ENCODE results near the gene GPC5.

Gene GPC5

DNA sequence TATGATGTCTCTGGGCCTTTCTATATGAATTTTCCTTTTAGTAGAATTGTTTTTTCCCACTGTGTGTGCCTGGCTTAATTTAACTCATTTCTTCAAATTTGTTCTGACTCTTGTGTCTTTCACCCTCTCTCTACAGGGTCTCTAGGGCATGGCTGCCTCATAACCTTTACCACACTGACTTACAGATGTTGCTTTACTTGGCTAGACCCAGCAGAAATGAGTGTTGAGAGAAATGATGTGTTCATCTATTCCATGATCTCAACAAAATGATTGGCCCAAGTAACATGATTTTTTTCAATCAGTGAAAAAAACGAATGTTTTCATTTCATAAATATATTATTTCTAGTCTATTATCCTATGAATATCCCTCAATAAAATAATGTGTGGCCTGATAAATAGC, 195.0 kb downstream of the GPC5 start:
- H3K4me3 ChIP-seq (replicated peaks in 1 of 2; ENCODE audit: low read depth in 2 of 2, low read length in 2 of 2): no peak overlapping the region
- TF ChIP-seq CTCF (IDR thresholded peaks at IDR 0.05; ENCODE audit: low read depth, low read length): no peak
- no peak for DNase-seq (ENCODE audit: low read depth in 2 of 2)

- no peak for TF ChIP-seq CTCF (IDR thresholded peaks at IDR 0.05; ENCODE audit: low read depth, low read length)
- DNase-seq (ENCODE audit: low read depth in 2 of 2): no peak
- no peak overlapping the region for H3K4me3 ChIP-seq (replicated peaks in 1 of 2; ENCODE audit: low read depth in 2 of 2, low read length in 2 of 2)
These were observed 195.6 kb downstream of the GPC5 start for GRCh38 chr13:91594061-91594460.

DNA sequence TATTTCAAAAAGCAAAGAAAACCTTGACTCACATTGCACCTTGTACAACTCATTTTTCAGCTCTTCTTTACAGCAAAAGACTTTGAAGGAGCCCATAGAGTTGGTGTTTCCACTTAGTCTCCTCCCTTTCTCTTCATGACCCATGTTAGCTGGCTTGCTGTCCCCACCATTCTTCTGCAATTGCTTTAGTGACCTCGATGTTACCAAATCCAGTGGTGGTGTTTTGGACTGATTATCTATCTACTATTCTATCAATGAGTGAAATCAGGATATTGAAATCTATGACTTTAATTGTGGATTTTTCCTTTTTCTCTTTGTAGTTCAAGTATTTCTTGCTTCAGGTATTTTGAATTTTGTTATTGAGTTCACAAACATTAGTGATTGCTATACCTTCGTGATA, 197.3 kb downstream of the GPC5 start:
- no peak overlapping the region for H3K4me3 ChIP-seq (replicated peaks in 1 of 2; ENCODE audit: low read depth in 2 of 2, low read length in 2 of 2)
- TF ChIP-seq CTCF (IDR thresholded peaks at IDR 0.05; ENCODE audit: low read depth, low read length): no peak
- DNase-seq (ENCODE audit: low read depth in 2 of 2): no peak

DNA sequence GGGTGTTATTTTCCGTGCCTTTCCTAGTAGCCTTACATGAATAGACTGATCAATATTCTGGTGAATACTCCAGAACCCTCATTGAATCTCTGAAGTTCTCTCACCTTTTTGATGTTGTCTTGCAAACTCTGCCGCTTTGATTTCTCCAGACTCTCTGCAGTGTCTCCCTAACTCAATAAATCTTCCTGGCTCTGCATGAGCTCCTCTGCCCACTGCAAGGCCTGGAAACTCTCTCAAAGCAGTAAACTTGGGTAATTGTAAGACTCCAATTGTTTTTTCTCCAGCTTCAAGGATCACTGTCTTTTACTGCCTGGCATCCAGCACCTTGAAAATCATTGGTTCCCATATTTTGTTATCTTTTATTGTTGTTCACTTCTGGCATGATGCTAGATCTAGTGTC, 198.4 kb downstream of the GPC5 start:
- H3K4me3 ChIP-seq (replicated peaks in 1 of 2; ENCODE audit: low read depth in 2 of 2, low read length in 2 of 2): no peak overlapping the region
- TF ChIP-seq CTCF (IDR thresholded peaks at IDR 0.05; ENCODE audit: low read depth, low read length): no peak
- no peak for DNase-seq (ENCODE audit: low read depth in 2 of 2)

GRCh38 chr13:91598655-91599054, 200.2 kb downstream of the GPC5 start:
- DNase-seq (ENCODE audit: low read depth in 2 of 2): no peak
- TF ChIP-seq CTCF (IDR thresholded peaks at IDR 0.05; ENCODE audit: low read depth, low read length): no peak
- H3K4me3 ChIP-seq (replicated peaks in 1 of 2; ENCODE audit: low read depth in 2 of 2, low read length in 2 of 2): no peak overlapping the region

DNA sequence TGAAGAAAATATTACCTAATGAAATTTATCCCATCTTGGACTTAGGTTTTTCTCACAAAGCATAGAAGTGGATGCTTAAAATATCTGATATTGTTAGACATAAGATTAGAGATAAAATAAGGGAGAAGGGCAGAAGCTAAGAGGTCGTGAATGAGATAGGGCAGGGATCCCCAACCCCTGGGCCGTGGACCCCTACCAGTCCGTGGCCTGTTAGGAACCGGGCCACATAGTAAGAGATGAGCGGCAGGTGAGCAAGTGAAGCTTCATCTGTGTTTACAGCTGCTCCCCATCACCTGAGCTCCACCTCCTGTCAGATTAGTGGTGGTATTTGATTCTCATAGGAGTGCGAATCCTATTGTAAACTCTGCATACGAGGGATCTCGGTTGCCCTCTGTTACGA, 202.9 kb downstream of the GPC5 start:
- TF ChIP-seq CTCF (IDR thresholded peaks at IDR 0.05; ENCODE audit: low read depth, low read length): no peak
- DNase-seq (ENCODE audit: low read depth in 2 of 2): no peak
- no peak overlapping the region for H3K4me3 ChIP-seq (replicated peaks in 1 of 2; ENCODE audit: low read depth in 2 of 2, low read length in 2 of 2)

DNA sequence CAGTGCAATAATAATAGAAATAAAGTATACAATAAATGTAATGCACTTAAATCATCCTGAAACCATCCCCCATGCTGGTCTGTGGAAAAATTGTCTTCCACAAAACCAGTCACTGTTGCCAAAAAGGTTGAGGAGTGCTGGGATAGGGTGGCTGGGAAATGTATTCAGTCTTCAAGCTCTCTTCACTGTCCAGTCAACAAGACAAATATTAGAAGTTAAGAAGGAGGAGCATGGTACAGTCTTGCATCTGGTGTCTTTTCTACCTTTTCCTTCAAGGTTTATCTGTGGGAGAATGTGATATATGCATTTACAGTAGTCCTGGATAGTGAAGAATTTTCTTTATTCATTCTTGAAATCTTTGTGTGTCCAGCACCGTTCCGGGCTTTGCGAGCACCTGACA, 203.4 kb downstream of the GPC5 start:
- DNase-seq (ENCODE audit: low read depth in 2 of 2): no peak
- H3K4me3 ChIP-seq (replicated peaks in 1 of 2; ENCODE audit: low read depth in 2 of 2, low read length in 2 of 2): no peak overlapping the region
- TF ChIP-seq CTCF (IDR thresholded peaks at IDR 0.05; ENCODE audit: low read depth, low read length): no peak

Data from cardiac fibroblast (primary cell).